ENCODE results near the gene TMEM63B. TPM values are rescaled to one million over a fixed set of nuclear protein-coding genes. Genes with fewer than 3 reads are reported as not detected.
A peak's percentile ranks its signal among the peaks of the same experiment; 100 is the strongest.
"Not testable (repeated sequence)": the region's sequence is repeated elsewhere in the genome, so short reads cannot be mapped to it uniquely, and the experiment has no call there.

The TMEM63B gene
- total RNA-seq, 2 experiments from 2014 or later = 7.8 to 8.3 TPM

DNA sequence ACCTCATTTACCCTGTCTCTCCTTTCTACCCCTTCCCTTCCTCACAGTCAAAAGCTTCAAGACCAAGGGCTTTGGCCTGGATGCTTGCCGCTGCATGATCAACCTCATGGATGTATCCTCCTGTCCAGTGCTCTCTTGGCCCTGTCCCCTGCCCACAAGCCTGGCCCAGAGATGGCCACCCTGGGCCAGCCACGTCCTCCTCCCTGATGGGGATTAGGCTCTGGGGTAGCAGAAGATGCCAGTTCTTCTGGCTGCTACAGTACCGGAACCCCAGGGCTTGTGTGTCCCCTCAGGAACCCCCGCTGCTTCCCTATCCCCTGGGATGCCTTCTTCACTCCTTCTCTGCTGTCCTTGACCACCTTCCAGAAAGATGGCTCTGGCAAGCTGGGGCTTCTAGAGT, 53.5 kb downstream of the TMEM63B start:
- DNase-seq = no peak
- H3K27me3 Mint-ChIP-seq (ENCODE audit: low read depth) = peaks cover 6% of the 10 kb centered on the region
- H3K27ac Mint-ChIP-seq = no peak overlapping the region
- CTCF ChIA-PET = interaction anchor here (1.5 kb wide), 1 partner anchor 76 kb away, joined by 4 read pairs; no protein-coding TSS in a partner anchor
- H3K36me3 Mint-ChIP-seq (ENCODE audit: low read depth) = no peaks in the 10 kb centered on the region
- peaks cover 6% of the 10 kb centered on the region for H3K4me1 Mint-ChIP-seq (ENCODE audit: low read depth)
- intact Hi-C loops (cut with micrococcal nuclease) = no loop called here
- no peaks in the 10 kb centered on the region for H3K9me3 Mint-ChIP-seq
- H3K4me3 Mint-ChIP-seq = no peak overlapping the region

- intact Hi-C loops (cut with micrococcal nuclease) = not testable (repeated sequence)
Measured at GRCh38 chr6:44181784-44182183, 54.4 kb downstream of the TMEM63B start.

DNA sequence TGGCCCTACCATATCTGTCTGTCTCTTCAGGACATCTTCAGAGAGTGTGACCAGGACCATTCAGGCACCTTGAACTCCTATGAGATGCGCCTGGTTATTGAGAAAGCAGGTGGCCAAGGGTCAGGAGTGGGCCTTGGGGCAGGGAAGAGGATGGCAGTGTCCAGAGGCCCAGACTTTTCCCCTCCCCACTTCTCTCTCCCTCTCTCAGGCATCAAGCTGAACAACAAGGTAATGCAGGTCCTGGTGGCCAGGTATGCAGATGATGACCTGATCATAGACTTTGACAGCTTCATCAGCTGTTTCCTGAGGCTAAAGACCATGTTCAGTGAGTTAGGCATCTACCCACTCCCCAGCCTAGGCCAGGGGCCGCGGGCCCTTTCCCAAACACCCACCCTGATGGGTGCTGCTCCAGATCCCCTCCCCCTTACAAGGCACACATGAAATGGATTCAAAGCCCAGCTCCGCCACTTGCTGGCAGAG, 55.6 kb downstream of the TMEM63B start:
- Mint-ChIP-seq H3K36me3 (ENCODE audit: low read depth) (no peaks in the 10 kb centered on the region), H3K4me3 (no peak overlapping the region), H3K27ac (no peak overlapping the region), H3K4me1 (ENCODE audit: low read depth) (peaks cover 6% of the 10 kb centered on the region), H3K9me3 (no peaks in the 10 kb centered on the region), H3K27me3 (ENCODE audit: low read depth) (peaks cover 5% of the 10 kb centered on the region)
- CTCF ChIA-PET = interaction anchor here (1.0 kb wide), 1 partner anchor 10 kb away, joined by 3 read pairs; no protein-coding TSS in a partner anchor
- DNase-seq = no peak
- intact Hi-C loops (cut with micrococcal nuclease) = no loop called here

More at GRCh38 chr6:44181784-44182183, 54.4 kb downstream of the TMEM63B start:
- H3K36me3 Mint-ChIP-seq (ENCODE audit: low read depth); DNase-seq; H3K27ac Mint-ChIP-seq; H3K27me3 Mint-ChIP-seq (ENCODE audit: low read depth); H3K4me1 Mint-ChIP-seq (ENCODE audit: low read depth); H3K4me3 Mint-ChIP-seq; H3K9me3 Mint-ChIP-seq: not testable (repeated sequence)
- CTCF ChIA-PET = interaction anchor here (1.0 kb wide), 1 partner anchor 9 kb away, joined by 3 read pairs; no protein-coding TSS in a partner anchor

DNA sequence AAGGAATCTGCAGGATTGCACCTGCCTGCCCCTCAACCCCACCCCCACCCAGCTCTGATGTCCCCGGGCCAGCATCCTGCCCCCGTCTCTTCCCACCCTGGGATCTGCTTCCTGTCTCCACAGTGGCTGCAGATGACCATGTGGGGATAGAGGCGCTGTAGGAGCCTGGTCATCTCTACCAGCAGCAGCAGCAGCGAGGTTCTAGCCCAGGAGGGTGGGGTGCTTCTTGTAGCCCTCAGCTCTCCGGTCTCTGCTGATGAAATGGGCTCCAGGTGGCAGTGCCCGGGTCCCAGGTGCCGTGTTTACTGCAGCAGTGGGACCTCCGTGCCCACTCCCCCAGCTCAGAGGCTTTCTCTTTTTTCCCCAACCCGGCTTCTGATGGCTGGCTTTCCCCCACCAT, 56.4 kb downstream of the TMEM63B start:
- no peak overlapping the region for H3K27ac Mint-ChIP-seq
- intact Hi-C loops (cut with micrococcal nuclease) = no loop called here
- no peaks in the 10 kb centered on the region for H3K36me3 Mint-ChIP-seq (ENCODE audit: low read depth)
- H3K4me1 Mint-ChIP-seq (ENCODE audit: low read depth) = peaks cover 6% of the 10 kb centered on the region
- H3K4me3 Mint-ChIP-seq = no peak overlapping the region
- no peak for DNase-seq
- H3K9me3 Mint-ChIP-seq = no peaks in the 10 kb centered on the region
- peaks cover 5% of the 10 kb centered on the region for H3K27me3 Mint-ChIP-seq (ENCODE audit: low read depth)
- CTCF ChIA-PET = no interaction called here

- H3K27ac Mint-ChIP-seq; H3K9me3 Mint-ChIP-seq; H3K27me3 Mint-ChIP-seq (ENCODE audit: low read depth); H3K4me1 Mint-ChIP-seq (ENCODE audit: low read depth); intact Hi-C loops (cut with micrococcal nuclease); H3K36me3 Mint-ChIP-seq (ENCODE audit: low read depth); DNase-seq; H3K4me3 Mint-ChIP-seq: not testable (repeated sequence)
- CTCF ChIA-PET = interaction anchor here (0.6 to 1.0 kb wide), 2 partner anchors 13 to 48 kb away, joined by 3 to 5 read pairs; no protein-coding TSS in a partner anchor
Measured at GRCh38 chr6:44185356-44185755, 58.0 kb downstream of the TMEM63B start.

- H3K36me3 Mint-ChIP-seq (ENCODE audit: low read depth) = no peaks in the 10 kb centered on the region
- DNase-seq = no peak
- CTCF ChIA-PET = interaction anchor here (0.7 to 1.4 kb wide), 6 partner anchors 13 to 121 kb away, joined by 3 to 5 read pairs (median 4); no protein-coding TSS in a partner anchor
- intact Hi-C loops (cut with micrococcal nuclease) = no loop called here
- no peak overlapping the region for H3K27ac Mint-ChIP-seq
- no peaks in the 10 kb centered on the region for H3K9me3 Mint-ChIP-seq
- peaks cover 5% of the 10 kb centered on the region for H3K27me3 Mint-ChIP-seq (ENCODE audit: low read depth)
- H3K4me3 Mint-ChIP-seq = no peak overlapping the region
- H3K4me1 Mint-ChIP-seq (ENCODE audit: low read depth) = peaks cover 8% of the 10 kb centered on the region
Measured at GRCh38 chr6:44185953-44186634, 58.7 kb downstream of the TMEM63B start.

- Mint-ChIP-seq H3K27ac (no peak overlapping the region), H3K4me3 (no peak overlapping the region), H3K4me1 (ENCODE audit: low read depth) (peaks cover 8% of the 10 kb centered on the region), H3K36me3 (ENCODE audit: low read depth) (no peaks in the 10 kb centered on the region), H3K9me3 (no peaks in the 10 kb centered on the region), H3K27me3 (ENCODE audit: low read depth) (peaks cover 5% of the 10 kb centered on the region)
- intact Hi-C loops (cut with micrococcal nuclease) = no loop called here
- CTCF ChIA-PET = interaction anchor here (0.7 to 1.4 kb wide), 5 partner anchors 14 to 122 kb away, joined by 3 to 5 read pairs (median 4); no protein-coding TSS in a partner anchor
- no peak for DNase-seq
Measured at GRCh38 chr6:44186635-44187025, 59.3 kb downstream of the TMEM63B start.

GRCh38 chr6:44188819-44189218, 61.5 kb downstream of the TMEM63B start:
- CTCF ChIA-PET = interaction anchor here (1.0 kb wide), 1 partner anchor 117 kb away, joined by 3 read pairs; no protein-coding TSS in a partner anchor
- Mint-ChIP-seq H3K4me1 (ENCODE audit: low read depth) (peaks cover 11% of the 10 kb centered on the region), H3K9me3 (no peaks in the 10 kb centered on the region), H3K27ac (no peak overlapping the region), H3K4me3 (no peak overlapping the region), H3K27me3 (ENCODE audit: low read depth) (peaks cover 15% of the 10 kb centered on the region), H3K36me3 (ENCODE audit: low read depth) (no peaks in the 10 kb centered on the region)
- intact Hi-C loops (cut with micrococcal nuclease) = no loop called here
- DNase-seq = no peak

GRCh38 chr6:44189257-44189656, 61.9 kb downstream of the TMEM63B start:
- H3K27ac Mint-ChIP-seq = no peak overlapping the region
- peaks cover 15% of the 10 kb centered on the region for H3K27me3 Mint-ChIP-seq (ENCODE audit: low read depth)
- CTCF ChIA-PET = interaction anchor here (0.6 to 1.0 kb wide), 4 partner anchors 12 to 415 kb away, joined by 3 to 4 read pairs (median 3); no protein-coding TSS in a partner anchor
- H3K36me3 Mint-ChIP-seq (ENCODE audit: low read depth) = no peaks in the 10 kb centered on the region
- intact Hi-C loops (cut with micrococcal nuclease) = no loop called here
- no peak overlapping the region for H3K4me3 Mint-ChIP-seq
- H3K4me1 Mint-ChIP-seq (ENCODE audit: low read depth) = peaks cover 11% of the 10 kb centered on the region
- no peaks in the 10 kb centered on the region for H3K9me3 Mint-ChIP-seq
- no peak for DNase-seq

GRCh38 chr6:44190715-44191114, 63.4 kb downstream of the TMEM63B start:
- no peak for DNase-seq
- Mint-ChIP-seq H3K36me3 (ENCODE audit: low read depth) (no peaks in the 10 kb centered on the region), H3K27me3 (ENCODE audit: low read depth) (peaks cover 10% of the 10 kb centered on the region), H3K4me1 (ENCODE audit: low read depth) (peaks cover 11% of the 10 kb centered on the region), H3K4me3 (no peak overlapping the region), H3K27ac (no peak overlapping the region), H3K9me3 (no peaks in the 10 kb centered on the region)
- CTCF ChIA-PET = interaction anchor here (0.6 kb wide), 1 partner anchor 30 kb away, joined by 3 read pairs; no protein-coding TSS in a partner anchor
- intact Hi-C loops (cut with micrococcal nuclease) = no loop called here

GRCh38 chr6:44192428-44193041, 65.2 kb downstream of the TMEM63B start:
- peak overlapping the region; percentile 27 for H3K27ac Mint-ChIP-seq
- no peaks in the 10 kb centered on the region for H3K9me3 Mint-ChIP-seq
- peaks cover 10% of the 10 kb centered on the region for H3K27me3 Mint-ChIP-seq (ENCODE audit: low read depth)
- DNase-seq = no peak
- peaks cover 5% of the 10 kb centered on the region for H3K4me1 Mint-ChIP-seq (ENCODE audit: low read depth)
- H3K4me3 Mint-ChIP-seq = no peak overlapping the region
- CTCF ChIA-PET = interaction anchor here (1.2 to 1.9 kb wide), 2 partner anchors 11 to 19 kb away, joined by 6 read pairs; no protein-coding TSS in a partner anchor
- no peaks in the 10 kb centered on the region for H3K36me3 Mint-ChIP-seq (ENCODE audit: low read depth)
- intact Hi-C loops (cut with micrococcal nuclease) = no loop called here

DNA sequence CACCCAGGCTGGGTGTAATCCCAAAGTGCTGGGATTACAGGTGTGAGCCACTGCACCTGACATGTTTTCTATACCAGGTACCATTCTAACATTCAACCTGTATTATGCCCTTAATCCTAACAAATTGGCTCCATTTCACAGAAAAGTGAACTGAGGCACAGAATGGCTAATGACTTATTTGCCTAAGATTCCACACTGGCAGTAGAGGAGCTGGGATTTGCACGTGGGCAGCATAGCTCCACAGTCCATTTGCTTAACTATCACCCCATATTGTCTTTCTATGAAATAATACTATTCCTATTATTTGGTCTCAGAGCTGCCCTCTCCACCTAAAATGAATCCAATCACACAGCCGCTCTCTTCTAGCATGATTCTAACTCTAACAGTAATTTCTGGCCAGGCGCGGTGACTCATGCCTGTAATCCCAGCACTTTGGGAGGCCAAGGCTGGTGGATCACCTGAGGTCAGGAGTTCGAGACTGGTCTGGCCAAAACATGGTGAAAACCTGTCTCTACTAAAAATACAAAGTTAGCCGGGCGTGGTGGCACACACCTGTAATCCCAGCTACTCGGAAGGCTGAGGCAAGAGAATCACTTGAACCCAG, 66.1 kb downstream of the TMEM63B start:
- H3K4me1 Mint-ChIP-seq (ENCODE audit: low read depth) = peaks cover 5% of the 10 kb centered on the region
- CTCF ChIA-PET = interaction anchor here (0.7 to 1.9 kb wide), 3 partner anchors 10 to 30 kb away, joined by 3 to 6 read pairs (median 6); partner anchors contain the start of gene SLC29A1
- H3K36me3 Mint-ChIP-seq (ENCODE audit: low read depth) = no peaks in the 10 kb centered on the region
- peaks cover 10% of the 10 kb centered on the region for H3K27me3 Mint-ChIP-seq (ENCODE audit: low read depth)
- no peak for DNase-seq
- no peaks in the 10 kb centered on the region for H3K9me3 Mint-ChIP-seq
- intact Hi-C loops (cut with micrococcal nuclease) = no loop called here
- no peak overlapping the region for H3K4me3 Mint-ChIP-seq
- H3K27ac Mint-ChIP-seq = no peak overlapping the region

Data from activated naive CD4-positive, alpha-beta T cell treated with anti-CD3 and anti-CD28 coated beads for 36 hours (primary cell).